ENCODE data around the gene C4orf50.

Gene C4orf50

DNA sequence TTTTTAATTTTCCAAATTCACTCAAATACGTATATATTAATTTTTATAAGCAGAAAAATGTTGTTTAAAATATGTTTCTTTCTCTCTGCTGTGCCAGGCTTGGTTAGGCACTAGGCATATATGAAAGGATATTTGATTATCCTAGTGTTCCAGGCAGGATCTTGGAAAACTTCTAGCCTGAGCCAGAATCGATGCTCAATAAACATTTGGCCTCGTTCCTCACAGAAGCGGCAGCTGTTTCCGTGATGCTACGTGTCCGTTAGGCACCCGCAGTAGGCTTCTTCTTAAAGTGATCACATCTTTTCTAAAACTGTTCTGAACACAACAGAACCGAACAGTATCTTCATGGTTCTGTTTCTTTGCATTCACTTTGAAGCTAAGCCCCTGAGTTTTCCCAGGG, 75.3 kb downstream of the C4orf50 start:
- no peak for DNase-seq

DNA sequence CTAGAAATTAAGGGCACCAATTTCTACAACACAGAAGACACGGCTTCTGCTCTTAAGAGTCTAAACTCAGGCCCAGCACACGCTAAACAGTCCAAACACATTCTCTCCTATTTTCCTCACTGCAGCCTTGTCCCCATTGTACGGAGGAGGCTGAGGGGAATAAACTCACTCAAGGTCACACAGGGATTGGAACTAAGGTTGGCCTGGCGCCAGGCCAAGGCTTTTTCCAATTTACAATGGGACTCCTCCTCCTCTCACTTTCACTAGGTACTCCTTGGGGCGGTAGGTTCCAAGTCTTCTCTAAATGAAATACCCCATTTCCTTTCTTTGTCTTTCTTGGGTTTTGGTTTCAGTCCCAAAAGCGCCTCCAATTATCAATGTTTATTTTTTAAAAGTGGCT, 76.6 kb downstream of the C4orf50 start:
- DNase-seq, result no peak

DNA sequence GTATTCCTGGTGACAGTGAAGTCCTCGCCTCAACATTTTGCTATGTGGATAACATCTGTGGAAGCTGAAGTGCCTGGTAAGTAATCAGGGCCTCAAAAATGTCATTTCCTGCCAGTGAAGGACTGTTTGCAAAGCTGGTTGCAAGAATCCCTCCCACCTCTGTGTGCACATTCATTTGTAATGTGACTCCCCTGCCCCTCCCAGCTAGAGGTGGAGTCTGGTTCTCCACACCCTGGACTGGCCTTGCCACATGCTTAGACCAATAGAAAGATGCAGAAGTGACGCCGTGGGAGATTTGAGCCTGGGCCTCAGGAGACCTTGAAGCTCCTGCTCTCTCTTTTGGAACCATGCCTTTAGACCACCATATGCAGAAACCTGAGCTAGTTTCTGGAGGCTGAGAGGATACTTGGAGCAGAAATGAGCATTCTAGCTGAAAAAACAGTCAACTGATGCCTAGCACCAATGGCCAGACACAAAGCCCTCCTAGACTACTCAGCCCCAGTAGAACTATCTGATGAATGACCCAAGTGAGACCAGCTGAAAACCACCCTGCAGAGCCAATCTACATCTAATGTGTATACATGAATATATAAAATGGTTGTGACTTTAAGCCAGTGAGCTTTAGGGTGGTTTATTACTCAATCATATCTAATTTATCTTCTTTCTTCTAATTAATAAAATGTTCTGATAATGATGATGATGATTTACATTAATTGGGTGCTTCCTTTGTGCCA, 77.6 kb downstream of the C4orf50 start:
- no peak for DNase-seq

DNA sequence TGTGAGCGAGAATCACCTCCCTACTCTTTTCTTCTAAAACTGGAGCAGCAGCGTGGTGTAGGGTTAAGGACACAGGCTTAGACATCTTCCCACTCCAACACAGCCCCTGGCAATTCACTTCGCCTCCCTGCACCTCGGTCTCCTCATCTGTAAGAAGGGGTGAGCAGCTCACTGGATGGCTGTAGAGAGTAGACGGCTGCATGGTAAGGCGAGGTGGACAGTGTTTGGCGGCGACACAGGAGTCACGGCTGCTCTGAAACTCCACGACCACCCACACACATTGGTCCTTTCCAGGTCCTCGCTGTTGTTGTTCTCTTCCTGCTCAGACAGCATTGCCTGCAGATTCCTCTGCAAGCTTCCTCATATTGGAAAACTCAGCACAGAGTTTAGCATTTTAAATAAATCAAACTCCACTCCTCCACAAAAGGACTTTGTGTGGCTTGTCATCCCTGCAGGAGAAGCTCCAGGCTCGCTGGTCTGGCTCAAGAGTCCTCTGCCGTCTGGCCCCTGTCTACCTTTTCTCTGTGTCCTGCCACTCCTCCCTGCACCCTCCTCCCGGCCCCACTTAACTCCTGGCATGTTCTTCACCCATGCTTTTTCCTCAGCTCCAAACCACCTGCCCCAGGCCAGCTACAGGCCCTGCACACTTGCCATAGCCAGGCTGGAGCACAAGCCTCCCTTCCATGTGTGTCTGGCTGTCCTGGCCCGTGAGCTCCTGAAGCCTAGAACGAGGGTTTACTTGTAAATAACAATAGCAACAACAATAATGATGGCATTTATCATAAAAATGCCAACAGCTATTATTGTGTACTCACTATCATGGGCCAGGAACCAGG, 84.0 kb downstream of the C4orf50 start:
- DNase-seq, result no peak

DNA sequence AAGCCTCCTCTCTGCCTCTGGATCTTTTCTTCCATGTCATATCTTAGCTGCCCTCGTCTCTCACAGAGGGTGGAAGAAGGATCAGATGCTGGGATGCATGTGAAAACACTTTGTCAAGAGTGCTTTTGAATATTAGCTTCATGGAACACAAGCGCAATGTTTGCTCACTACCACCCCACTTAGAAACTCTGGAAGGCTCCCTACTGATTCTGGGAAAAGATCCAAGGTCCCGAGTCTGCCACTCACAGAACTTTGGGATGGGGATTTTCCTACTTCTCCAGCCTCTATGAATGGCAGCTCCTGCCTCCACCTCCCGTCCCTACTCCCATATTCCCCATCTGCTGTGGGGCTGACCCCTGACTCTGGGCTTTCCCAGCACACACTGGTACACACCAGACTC, 85.1 kb downstream of the C4orf50 start:
- no peak for DNase-seq

DNA sequence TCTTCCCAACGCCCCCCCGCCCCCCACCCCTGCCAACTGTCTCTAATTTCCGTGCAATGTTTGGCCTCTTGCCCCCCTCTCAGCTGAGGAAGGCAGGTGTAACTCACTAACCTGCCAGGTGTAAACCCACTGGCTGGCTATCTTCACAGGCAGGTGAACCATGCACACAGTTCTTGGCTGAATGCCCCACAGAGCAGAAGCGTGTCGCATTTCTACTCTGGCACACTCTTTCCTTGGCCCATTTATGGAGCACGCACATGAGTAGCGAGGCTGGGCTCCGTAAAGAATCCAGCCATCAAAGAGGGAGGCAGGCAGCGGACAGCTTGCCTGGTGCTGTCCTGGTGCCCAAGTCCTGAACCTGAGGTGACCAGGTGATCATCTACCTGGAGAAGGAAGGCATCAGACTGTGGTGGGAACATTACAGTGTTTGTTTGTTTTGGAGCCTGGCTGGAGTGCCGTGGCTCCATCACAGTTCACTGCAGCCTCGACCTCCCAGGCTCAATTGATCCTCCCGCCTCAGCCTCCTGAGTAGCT, 86.1 kb downstream of the C4orf50 start:
- DNase-seq, result no peak

DNA sequence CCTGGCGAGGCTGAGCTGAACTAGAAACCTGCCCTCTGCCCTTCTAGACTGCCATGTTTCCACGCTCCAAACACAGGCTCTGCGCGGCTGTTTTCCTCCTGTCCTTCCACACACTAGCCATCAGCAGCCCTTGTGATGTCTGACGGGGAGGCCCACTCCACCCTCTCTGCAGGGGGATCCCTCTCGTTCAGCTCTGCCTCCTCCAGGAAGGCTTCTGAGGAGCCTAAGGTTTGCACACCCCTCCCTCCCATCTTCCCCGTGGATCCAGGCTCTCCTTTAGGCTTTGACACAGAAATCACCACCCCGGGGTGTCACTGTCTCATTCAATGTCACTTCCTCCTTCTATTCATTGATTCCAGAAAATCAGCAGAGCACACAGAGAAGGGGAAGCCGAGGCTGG, 86.7 kb downstream of the C4orf50 start:
- DNase-seq, result no peak

DNA sequence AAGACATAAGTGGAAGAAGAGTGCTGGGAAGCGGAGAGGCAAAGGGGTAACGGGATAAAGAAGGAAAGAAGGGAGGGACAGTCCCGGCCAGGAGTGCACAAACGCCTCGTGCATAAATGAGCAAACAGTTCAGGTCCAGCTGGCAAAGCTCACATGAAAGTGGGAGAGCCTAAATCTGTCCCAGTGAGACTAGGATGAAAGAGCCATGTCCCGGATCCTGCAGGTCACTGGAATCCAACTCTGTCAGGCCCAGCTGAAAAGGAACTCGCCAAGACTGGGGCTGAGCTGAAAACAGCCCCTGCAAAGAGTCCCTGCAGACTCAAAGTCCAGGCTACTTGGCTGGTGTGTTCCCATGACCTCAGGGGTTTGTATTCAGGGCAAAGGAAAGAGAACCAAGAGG, 87.4 kb downstream of the C4orf50 start:
- no peak for DNase-seq

DNA sequence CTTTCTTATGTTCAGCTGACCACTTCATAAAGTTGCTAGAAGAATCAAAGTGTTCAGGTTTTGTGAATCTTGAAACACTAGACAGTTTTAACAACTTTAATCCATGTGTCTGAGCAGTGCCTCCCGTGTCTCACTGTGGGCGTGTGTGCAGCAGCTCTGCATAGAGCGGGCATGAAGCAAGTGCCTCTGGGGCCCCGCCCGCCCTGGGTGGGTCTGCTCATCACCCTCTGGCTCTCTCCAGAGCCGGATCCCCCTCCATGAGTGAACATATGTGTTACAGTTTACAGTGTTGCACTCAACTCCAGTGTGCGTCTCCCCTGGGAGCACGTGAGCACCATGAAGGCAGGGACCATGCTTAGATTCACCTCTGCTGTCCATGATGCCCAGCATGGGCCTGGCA, 87.8 kb downstream of the C4orf50 start:
- no peak for DNase-seq

DNA sequence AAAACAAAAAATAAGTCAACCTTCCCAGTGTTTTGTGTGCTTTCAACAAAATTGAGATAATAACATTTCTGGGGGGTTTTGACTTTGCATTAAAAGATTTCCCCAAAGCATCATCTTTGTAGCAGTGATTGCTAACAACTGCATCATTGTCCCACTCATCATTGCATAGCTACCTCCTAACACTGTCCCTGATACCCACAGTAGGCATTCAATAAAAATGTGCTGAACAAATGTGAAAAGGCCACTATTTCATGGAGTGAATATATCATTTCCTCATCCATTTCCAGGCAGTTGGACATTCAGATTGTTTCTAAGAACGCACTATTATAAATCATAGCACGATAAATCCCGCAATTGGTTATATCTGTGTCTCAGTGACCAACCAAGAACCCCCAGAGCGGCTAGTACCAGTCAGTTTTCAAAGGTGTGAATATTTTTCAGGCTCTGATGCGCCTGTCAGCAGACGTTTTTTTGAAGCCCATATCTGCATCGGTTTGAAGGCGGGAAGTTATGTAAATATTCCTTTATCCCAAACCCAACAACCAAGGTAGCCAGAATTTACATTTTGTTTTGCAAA, 89.3 kb downstream of the C4orf50 start:
- no peak for DNase-seq

DNA sequence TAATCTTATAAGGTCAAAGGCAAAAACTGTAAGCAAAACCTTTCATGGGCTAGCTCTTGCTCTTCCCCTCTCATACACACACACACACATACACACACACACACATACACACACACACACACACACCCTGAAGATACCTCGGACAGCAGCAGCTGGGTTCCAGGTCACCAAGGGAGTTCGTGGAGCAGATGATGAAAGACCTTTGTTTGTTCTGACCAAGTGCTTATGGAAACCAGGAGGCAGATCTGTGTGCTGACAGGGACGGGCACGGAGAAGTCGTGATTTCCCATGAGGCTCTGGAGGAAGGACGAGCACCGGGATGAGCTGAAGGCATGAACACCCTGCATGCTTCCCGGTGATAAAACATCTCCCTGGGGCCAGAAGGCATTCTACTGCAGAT, 90.0 kb downstream of the C4orf50 start:
- DNase-seq, result no peak

DNA sequence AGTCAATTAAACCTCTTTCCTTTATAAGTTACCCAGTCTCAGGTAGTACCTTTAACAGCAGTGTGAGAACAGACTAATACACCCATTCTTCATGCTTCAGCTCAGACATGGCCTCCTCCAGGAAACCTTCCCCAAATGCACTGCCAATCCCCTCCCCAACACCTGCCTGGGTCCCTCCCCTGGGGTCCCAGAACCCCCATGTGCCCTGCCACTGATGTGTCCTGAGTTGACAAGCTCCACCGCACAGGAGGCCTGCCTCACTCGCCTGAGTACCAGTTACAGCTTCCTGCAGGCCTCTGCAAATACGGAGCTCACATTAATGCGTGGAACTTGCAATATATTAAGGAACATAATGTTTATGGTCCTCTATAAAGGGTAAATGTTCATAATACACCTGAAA, 90.5 kb downstream of the C4orf50 start:
- no peak for DNase-seq

DNA sequence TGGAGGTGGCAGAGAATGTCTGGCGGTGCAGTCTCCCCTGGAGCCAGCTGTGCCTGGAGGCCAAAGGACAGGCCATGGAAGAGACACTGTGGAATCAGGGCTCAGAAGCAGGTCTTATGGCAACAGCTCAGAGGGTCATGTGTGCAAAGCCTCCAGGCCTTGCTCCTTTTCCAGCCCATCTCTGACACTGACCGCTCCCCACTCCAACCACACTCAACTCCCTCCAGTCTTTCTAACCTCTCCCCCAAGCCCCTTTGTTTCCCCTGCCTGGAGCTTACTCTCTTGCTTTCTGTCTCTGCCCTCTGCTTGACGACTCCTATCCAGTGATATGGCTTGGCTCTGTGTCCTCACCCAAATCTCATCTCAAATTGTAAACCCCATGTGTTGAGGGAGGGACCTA, 91.1 kb downstream of the C4orf50 start:
- no peak for DNase-seq

DNA sequence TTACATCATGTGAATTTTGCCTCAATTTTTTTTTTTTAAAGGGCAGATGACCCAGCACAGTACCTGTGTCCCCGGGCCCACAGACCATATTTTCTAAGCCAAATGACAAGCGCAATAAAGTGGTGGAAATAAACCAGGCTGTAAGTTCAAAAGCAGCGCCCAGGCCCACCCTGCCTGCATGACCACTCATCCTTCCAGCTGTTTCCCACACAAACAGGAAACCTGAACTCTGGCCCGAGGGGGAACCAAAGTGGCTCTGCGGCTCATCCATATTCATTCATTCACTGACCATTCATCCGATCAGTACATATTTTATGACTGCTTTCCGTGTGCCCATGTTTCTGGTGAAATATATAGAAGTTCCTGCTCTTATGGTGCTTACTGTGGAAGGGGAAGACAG, 91.6 kb downstream of the C4orf50 start:
- DNase-seq, result no peak

DNA sequence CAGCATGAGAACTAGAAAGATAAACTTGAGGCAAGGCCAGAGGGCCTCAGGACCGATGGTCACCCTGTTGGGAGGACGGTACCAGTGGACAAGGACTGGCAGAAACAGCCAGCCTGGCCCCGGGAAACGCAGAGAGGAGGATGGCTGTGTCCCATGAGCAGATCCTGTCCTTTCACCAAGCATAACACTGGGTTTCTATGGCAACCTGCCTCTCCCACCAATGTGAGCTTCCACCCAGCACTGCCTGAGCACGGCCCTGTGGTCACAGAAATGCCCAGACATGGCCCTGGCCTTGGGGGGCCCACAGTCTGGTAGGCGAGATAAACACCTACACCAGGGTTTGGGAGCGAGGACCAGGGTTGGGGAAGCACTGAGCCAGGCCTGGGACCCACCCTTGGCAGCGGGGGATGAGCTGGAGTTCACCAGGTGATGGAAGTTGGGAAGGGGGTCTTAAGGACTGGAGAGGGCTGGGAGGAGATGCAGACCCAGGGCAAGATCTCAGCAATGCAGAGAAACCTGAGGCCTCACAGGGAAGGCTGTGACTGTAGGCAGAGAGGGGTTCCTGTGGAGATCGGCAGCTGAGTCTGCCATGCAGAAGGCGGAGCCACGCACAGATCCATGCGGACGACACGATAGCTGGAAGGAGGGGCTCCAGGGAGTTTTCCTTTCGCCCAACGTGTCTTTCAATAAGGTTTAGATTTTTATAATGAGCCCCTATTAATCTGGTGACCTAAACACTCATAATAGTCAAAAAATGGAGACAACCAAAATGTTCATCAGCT, 92.6 kb downstream of the C4orf50 start:
- DNase-seq, result no peak

DNA sequence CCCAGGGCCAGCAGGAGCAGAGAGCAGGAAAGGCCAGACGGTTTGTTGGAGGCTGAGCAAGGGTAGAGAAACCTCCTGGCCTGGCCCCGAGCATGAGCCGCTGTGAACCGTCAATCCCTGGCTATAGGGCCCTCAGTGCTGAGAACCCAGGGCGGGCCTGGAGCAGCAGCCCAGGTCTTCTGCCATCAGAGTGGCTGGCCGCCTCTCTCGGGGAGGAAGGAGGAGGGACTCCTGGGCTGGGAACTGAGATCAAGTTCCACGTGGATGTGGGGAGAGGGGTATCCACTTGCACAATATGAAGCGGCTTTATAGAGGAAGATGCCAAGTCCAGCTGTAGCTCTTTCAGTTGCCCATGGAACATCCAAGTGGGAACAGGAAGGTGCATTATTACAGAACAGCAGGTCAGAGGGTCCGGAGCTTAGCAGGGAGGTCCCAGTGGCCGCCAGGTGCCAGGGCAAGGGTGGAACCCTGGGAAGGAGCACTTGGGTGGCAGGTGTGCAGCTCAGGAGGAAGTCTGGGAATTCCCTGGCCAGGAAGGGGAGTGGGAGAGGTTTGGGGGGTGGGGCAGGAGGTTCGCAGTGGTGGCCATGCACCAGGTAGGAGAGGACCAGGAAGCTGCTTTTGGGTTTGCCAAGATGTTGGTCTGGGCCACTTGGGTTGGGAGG, 93.6 kb downstream of the C4orf50 start:
- DNase-seq, result no peak

DNA sequence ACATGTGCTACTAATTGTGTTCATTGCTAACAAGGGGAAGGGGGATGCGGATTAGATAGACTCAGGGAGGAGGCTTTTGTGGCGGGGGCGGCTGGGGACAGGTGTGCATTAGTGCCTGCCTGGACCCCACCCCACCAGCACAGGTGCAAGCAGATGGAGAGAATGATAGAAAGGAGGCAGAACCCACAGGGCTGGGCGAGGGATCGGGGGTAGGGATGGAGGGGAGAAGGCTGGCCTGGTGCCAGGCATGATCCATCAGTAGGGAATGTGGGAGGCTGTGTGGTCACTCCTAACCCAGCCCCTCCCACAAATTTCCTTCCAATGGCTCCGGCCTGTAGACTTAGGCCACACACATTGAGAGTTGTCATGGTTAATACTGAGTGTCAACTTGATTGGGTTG, 94.9 kb downstream of the C4orf50 start:
- no peak for DNase-seq

DNA sequence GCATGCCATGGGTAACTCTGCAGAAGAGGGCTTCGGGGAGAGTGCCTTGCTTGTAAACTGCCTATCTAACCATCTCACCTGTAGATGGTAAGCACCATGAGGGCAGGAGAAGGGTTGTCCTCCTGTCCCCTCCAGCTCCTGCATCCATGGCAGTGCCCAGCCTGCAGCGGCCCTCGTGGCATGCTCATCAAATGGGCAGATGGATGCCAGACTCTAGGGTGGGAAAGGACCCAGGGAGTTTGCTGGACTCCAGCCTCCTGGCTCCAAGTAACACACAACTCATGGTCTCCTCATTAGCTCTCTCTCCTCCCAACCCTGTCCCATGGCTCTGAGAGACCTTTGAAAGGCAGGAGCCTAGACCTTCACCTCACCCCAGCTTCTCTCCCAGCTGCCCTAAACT, 95.7 kb downstream of the C4orf50 start:
- DNase-seq, result no peak

DNA sequence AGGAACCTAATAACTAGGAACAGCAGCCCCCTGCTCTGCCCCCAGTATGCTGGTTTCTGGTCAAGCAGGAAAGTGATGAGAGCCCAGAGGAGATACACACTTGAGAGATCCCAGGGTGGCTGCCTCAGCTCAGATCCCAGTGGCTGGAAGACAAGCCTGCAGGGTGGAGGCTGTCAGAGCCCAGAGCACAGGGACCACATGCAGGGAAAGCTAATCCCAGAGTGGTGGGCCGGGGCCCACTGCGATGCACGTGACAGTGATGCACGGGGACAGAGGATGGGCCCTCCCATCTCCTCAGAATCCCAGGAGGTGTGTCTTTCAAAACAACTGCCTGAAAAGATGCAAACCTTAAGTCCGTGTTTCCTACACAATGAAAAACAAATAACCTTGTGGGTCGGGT, 96.2 kb downstream of the C4orf50 start:
- DNase-seq, result no peak

DNA sequence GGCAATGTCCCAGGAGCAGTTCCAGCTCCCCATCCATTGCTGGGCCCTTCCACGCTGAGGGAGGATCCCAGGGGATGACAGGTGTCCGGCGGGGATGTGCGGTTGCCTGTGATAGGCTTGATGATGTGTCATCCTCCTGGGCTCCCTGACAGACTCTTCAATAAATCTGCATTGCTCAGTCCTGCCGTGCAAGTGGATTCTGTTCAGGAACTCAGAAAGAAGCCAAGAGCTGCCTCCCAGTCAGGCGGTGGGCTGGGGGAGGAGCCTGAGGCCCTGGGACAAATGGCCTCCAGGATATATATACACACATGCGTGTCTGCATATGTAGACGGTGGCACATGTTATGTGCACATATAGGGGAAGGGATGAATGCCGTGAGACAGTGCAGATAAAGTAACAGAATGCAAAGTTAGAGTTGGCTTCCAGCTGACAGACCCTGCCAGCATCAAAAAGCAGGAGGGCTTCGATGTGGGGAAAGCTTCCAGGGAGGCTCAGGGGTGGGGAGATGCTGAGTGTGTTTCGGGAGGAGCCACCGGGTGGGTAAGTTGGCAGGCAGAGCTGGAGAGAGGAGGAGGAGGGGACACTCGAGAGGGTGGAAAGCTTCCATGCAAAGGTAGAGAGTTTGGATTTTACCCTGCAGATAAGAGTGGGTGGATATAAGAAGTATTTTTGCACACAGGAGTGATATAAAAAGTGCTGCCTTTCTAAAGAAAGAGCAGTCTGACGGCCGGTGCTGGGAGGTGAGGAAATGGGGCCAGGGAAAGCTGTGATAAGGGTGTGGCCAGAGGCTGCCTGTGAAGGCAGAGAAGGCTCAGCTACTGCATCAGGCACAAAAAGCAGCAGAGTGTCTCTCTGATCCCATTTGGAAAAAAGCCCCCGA, 96.9 kb downstream of the C4orf50 start:
- DNase-seq, result no peak

DNA sequence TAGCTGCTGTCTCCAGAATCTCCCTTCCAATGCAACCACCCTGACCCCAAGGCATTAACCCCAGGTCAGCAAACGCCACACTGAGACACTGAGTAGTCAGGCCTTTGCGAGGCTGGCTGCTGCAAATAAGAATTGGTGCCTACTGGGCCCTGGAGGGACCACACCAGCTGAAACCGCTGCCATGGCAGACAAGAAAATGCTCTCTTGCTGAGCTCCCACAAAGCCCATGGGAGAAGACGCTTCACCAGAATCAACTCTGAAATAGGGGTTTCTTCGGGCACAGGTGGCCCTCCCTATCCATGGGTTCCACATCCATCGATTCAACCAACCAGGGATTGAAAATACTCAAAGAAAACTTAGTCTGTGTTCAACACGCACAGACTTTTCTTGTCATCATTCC, 98.7 kb downstream of the C4orf50 start:
- no peak for DNase-seq
